H7 (cell line): Measurements from ENCODE around the gene JPT2. TPM values are rescaled to one million over a fixed set of nuclear protein-coding genes. Genes with fewer than 3 reads are reported as not detected.
"Not testable (repeated sequence)": the region's sequence is repeated elsewhere in the genome, so short reads cannot be mapped to it uniquely, and the experiment has no call there.

ENCODE experiments used
- DNase-seq: peaks from one replicate; pipeline ENCODE4 v3.0.0; 2012
- H3K27me3 ChIP-seq: 2 replicates; pipeline ENCODE4 v1.6.0; 2011; ENCODE audit warnings: mild to moderate bottlenecking, low read length; ENCODE audit not compliant: control insufficient read depth, insufficient read depth
- H3K36me3 ChIP-seq: replicated peaks from 2 replicates; pipeline ENCODE4 v1.5.1; 2011; ENCODE audit warnings: low read length; ENCODE audit not compliant: control insufficient read depth, insufficient read depth
- H3K4me3 ChIP-seq: 2 replicates; pipeline ENCODE4 v1.5.1; 2011; ENCODE audit warnings: low read depth, mild to moderate bottlenecking, control low read depth, low read length, moderate library complexity; ENCODE audit not compliant: insufficient read depth
- total RNA-seq: library from RNA; depleted of rRNA; stranded (reverse); fragments of >200 nt; shearing (Covaris generic); gene quantifications from 2 replicates; pipeline ENCODE4 v1.2.3, GENCODE V29; 2014

JPT2 gene
- total RNA-seq, 1 experiment from 2014 or later = 126 TPM

DNA sequence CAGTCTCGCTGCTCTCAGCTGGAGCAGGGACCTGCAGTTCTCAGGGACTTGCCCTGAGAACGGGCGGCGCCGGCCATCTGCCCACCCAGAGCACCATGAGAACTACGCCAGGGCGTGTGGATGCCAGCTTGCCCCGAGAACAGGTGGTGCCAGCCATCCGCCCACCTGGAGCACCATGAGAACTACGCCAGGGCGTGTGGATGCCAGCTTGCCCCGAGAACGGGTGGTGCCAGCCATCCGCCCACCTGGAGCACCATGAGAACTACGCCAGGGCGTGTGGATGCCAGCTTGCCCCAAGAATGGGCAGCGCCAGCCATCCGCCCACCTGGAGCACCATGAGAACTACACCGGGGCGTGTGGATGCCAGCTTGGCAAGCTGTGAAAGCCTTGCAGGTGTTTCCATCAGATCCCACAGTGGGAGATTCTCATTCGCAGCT is 54.5 kb downstream of the JPT2 start:
- not testable (repeated sequence) for H3K27me3 ChIP-seq, DNase-seq, H3K36me3 ChIP-seq, H3K4me3 ChIP-seq

DNA sequence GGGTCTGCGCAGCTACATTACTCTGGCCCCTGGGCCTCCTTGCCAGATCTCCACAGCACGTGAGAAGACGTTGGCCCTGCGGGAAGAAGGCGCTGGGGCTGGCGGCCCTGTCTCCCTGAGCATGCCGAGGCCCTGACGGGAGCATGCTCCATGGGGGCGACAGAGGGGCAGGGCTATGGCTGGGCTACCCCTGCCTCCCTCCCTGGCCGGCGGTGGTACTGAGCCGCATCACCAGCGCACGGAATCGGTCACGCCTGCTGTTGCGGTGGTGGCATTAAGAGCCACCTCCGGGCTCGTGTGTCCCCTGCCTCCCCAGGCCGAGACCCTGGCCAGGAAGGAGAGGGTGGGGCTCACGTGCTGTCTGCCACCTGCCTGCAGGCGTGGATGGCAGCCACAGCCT is 56.0 kb downstream of the JPT2 start:
- Histone ChIP-seq H3K4me3 (no peak overlapping the region), H3K36me3 (no peaks in the 10 kb centered on the region)
- DNase-seq = no peak

DNA sequence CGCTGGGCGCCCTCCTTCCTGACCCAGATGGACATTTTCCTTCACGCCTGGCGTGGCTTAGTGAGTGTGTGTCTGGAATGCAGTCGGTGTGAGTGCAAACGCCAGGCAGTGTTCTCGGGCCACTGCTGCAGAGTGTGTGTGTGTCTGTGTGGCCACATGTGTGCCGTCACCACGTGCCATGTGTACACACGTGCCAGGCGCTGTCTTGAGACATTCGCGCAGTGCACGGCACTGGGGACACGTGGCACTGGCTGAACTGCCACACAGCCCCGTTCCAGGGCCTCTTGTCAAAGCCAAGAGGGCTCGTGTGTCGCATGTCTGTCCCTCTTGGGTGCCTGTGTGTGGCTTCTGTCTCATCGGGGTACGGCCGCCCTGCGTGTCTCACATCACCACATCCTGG is 56.7 kb downstream of the JPT2 start:
- Histone ChIP-seq H3K4me3 (no peak overlapping the region), H3K36me3 (no peaks in the 10 kb centered on the region), H3K27me3 (no peaks in the 10 kb centered on the region)
- peak; percentile 44 for DNase-seq

More for the DNA sequence above, 56.0 kb downstream of the JPT2 start:
- no peaks in the 10 kb centered on the region for H3K27me3 ChIP-seq

DNA sequence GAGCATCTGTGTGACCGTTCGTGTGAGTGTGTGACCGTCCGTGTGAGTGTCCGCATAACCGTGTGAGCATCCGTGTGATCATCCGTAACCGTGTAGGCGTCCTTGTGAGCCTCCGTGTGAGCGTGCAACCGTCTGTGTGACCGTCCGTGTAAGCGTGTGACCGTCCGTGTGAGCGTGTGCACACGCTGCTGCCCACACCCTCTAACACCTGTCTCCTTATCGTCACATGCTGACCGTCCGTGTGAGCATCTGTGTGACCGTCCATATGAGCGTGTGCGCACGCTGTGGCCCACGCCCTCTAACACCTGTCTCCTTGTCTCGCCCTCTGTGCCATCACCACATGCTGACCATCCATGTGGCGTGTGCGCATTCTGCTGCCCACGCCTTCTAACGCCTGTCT is 62.2 kb downstream of the JPT2 start:
- DNase-seq = peak; percentile 38
- H3K27me3 ChIP-seq = no peaks in the 10 kb centered on the region
- H3K36me3 ChIP-seq = no peaks in the 10 kb centered on the region; the same call in none of the 2 replicates
- H3K4me3 ChIP-seq = no peak overlapping the region

DNA sequence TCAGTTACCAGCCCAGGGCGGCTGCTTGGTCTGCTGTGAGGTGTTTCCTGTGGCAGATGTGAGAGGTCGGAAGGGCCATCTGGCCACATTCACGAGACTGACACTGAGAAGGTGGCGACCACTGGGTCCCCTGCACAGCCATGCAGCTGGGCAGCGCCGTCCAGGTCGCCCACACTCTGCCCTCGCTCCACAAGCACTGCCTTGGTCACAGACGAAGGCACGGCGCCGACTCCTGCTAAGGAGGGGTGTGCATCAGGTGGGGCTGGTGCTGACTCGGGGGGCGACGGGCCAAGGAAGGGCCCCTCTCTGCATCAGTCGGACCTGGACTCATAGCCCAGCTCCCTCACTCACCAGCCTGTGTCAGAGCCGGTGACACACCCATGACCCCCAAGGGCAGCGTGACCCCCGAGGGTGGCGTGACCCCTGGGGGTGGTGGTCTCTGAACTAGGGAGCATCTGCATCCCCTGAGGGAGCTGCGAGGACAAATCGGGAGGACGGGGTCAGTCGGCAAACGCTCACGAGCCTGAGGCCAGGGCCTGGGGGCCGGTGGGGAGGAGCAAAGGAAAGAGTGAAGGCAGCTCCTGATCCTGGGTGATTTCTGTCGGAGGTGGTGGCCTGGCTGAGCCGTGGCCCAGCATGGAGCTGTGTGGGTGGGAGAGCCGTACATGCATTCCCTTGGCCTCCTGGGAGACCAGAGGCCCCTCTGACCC is 62.9 kb downstream of the JPT2 start:
- no peaks in the 10 kb centered on the region; the same call in none of the 2 replicates for H3K36me3 ChIP-seq
- DNase-seq = peak; percentile 55
- H3K4me3 ChIP-seq = no peak overlapping the region
- H3K27me3 ChIP-seq = no peaks in the 10 kb centered on the region

DNA sequence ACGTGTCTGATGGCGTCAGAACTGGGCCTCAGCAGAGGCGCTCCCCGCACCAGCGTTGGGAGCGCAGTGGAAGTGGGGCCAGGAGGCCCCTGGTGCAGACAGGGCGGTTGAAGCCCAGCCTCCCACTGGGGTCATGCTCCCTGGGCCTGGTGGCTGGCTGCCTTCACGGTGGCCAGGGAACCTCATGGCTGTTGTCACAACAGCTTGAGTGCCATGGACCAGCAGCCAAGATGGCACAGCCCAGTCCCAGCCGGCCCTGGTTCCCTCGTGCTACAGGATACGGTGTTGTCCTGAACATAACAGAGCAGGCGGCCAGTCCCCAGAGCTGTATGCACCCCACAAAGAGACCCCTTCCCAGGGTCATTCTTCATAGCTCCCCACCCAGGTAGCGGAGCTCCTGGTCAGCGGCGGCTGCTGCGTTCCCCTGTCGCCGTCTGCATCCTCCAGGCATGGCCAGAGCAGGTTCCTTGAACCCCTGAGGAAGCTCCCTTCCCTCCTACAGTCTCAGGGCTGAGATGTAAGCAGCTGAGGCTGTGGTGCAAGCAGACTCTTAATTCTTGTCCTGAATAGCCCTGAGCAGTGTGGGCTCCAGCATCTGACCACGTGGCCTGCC is 63.6 kb downstream of the JPT2 start:
- Histone ChIP-seq H3K36me3 (no peaks in the 10 kb centered on the region; the same call in none of the 2 replicates), H3K27me3 (no peaks in the 10 kb centered on the region), H3K4me3 (no peak overlapping the region)
- no peak for DNase-seq

DNA sequence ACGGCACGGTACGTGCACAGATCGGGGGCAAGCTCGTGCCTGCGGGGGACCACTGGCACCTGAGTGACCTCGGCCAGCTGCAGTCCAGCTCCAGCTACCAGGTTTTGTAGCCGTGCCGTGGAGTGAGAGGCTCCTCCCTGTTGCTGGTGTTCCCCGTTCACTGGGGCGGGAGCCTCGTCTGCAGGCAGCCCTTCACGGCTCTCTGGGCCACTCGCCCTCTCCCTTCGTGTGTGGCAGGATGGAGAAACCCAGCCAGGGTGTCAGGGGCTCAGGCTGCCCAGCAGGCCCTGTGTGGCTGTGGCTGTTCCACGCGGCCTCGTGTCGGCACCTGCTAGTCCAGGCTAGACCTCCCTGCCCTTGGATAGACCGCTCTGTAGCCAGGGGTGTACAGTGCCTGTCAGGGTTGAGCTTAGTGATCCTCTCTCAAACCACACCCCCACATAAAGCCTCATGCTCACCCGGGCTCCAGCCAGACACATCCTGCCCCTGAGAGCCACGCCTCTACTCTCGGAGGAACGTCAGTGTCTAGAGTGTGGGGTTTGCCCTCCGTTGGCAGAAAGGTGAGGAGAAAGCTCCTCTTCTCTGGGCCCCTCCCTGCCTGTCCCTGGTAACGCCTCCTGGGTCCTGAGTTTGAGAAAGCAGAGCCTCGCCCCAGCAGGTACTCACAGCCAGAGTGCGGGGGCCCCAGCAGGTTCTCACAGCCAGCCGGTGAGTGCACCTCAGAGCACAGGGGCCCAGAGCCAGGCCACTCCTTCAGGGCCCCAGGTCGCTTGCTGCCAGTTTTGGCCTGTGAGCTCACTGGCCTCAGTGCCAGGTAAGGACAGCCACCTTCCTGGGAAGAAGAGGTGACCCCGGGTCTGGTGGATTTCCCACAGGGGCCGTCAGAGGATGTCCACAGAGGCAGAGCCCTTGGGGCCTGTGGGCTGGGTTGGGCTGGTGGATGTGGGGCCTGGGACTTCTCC is 65.6 kb downstream of the JPT2 start:
- Histone ChIP-seq H3K36me3 (no peaks in the 10 kb centered on the region; the same call in none of the 2 replicates), H3K27me3 (no peaks in the 10 kb centered on the region), H3K4me3 (no peak overlapping the region)
- DNase-seq = no peak

DNA sequence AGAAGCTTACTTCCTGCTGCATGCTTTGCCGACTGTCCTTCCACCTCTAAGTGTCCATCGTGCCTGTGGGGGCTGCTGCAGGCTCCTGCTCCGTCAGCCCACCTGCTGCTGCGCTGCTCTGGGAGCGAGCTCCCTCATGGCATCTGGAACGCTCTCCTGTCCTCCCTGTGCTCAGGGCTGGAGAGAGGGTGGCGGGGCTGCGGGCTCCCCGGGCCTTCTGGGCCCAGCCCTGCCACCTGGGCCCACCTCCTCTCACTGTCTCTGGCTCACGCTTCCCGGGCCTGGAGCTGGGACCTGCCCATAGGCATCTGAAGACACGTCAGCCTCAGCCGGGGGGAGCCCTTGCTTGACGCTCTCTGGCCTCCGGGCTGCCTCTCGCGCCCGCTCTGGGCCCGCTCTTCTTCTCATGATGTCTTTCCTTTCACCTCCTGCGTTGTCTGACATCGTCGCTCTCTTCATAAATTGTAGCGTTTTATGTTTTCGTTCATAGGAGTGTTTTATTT is 66.3 kb downstream of the JPT2 start:
- Histone ChIP-seq H3K4me3 (no peak overlapping the region), H3K36me3 (no peaks in the 10 kb centered on the region; the same call in none of the 2 replicates), H3K27me3 (no peaks in the 10 kb centered on the region)
- no peak for DNase-seq

DNA sequence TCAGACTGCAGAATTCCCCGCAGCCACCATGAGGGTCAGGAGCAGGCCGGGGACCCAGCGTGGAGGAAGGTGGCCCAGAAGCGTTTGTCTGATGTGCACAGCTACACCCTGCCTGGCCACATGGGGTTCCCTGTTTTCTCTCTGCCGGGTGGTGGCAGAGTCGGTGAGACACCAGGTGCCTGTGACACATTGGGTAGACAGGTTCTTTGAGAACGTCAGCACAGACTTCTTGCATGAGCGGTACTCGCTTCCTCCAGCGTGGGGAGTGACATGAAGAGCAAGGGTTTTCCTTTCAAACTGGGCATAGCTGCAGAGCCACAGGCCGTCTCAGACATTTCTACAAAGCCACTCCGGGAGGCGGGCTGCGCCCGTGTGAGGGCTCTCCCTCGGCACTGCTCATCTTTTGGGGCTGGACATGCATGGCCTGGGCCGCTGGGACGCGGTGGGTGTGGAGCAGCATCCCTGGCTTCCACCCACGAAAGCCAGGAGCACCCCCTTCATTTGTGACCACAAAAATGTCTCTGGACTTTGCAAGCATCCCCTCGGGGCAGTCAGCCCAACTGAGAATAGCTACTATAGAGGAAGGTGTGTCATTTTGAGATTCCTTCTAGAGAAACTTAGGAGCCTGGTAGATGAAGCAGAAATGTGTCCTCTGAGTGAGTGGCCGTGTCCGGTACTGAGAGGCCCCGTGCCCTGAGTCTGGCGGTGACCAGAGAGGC is 67.3 kb downstream of the JPT2 start:
- no peaks in the 10 kb centered on the region; the same call in none of the 2 replicates for H3K36me3 ChIP-seq
- no peak overlapping the region for H3K4me3 ChIP-seq
- no peak for DNase-seq
- no peaks in the 10 kb centered on the region for H3K27me3 ChIP-seq

DNA sequence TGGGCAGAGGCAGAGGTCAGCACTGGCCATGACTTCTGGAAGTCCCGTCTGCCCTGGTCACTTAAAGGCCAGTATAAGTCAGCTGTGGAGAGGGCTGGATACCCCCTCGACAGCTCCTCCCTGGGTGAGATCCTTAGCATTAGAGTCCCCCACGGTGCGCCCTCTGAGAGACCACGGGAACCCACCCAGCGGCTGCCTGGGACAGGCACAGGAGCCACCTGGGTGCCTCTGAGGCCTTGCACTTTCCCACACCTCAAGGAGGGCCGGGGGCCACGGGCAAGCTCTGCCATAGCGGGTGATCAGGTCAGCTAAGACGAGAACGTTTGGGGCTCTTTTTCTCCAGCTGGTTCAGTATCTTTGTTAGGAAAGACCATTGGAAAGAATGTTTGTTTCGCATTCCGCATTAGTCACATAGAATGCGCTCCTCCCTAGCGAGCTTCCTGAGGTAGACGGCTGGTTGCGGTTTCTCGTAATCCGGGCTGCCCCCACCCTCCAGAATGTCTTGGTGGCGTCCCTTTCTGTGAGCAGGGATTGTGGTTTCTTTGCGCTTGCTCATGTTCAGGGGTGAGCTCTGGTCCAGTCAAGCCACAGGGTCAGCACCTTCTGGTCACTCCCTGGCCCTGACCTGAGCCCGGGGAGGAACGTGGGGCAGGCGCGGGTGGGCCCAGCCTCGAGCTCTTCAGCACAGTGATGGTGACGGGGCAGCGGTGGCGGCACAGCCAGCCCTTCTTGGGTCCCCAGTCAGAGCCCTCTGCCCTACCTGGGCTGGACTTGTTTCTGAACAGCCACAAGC is 68.0 kb downstream of the JPT2 start:
- H3K27me3 ChIP-seq = no peaks in the 10 kb centered on the region
- H3K4me3 ChIP-seq = no peak overlapping the region
- H3K36me3 ChIP-seq = no peaks in the 10 kb centered on the region; the same call in none of the 2 replicates
- DNase-seq = no peak

DNA sequence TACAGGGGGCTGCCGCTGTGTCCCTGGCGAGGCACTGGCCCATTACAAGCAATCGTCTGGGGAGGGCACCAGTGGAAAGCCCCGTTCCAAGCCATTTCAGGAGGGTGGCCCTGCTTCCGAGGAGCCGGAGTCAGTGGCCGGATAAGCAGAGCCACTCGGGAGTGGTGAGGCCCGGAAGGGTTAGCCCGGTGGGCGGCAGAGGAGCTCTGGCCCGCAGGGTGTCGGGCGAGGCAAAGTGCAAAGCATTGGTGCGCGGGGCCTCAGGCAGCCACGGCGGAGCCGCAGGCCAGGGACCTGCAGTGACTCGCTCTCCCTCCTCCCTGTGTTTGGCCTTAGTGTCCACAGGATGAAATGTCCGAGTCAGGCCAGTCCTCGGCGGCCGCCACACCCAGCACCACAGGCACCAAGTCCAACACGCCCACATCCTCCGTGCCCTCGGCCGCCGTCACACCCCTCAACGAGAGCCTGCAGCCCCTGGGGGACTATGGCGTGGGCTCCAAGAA is 68.7 kb downstream of the JPT2 start:
- no peak for DNase-seq
- H3K36me3 ChIP-seq = peaks cover 1% of the 10 kb centered on the region
- H3K27me3 ChIP-seq = no peaks in the 10 kb centered on the region
- no peak overlapping the region for H3K4me3 ChIP-seq

DNA sequence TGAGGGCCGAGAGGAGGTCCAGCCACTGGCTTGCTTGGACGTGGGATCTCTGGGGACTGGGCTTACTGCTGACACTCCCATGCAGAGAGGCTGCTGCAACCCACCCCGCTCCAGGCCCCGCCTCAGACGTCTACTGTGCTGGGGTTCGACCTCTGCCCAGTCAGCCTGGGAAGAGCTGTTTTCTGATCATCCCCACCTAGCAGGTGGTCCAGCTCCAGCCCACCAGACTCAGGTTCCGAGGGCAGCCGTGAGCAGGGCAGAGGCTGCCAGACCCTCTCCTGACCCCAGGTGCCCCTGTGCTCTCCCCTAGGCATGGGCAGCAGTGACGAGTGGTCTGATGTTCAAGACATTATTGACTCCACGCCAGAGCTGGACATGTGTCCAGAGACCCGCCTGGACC is 69.9 kb downstream of the JPT2 start:
- Histone ChIP-seq H3K36me3 (peaks cover 6% of the 10 kb centered on the region), H3K27me3 (no peaks in the 10 kb centered on the region), H3K4me3 (no peak overlapping the region)
- DNase-seq = no peak
